ENCODE results near the gene RAB31.
"Not testable (repeated sequence)": the region's sequence is repeated elsewhere in the genome, so short reads cannot be mapped to it uniquely, and the experiment has no call there.

Gene RAB31

GRCh38 chr18:9898792-9899549, 190.9 kb downstream of the RAB31 start:
- peak; percentile 85 for DNase-seq

GRCh38 chr18:9899550-9899930, 191.4 kb downstream of the RAB31 start:
- DNase-seq = not testable (repeated sequence)

- DNase-seq = no peak
Measured at GRCh38 chr18:9900699-9901098, 192.6 kb downstream of the RAB31 start.

GRCh38 chr18:9901377-9901776, 193.3 kb downstream of the RAB31 start:
- no peak for DNase-seq

GRCh38 chr18:9902264-9902663, 194.2 kb downstream of the RAB31 start:
- not testable (repeated sequence) for DNase-seq

GRCh38 chr18:9902832-9903231, 194.7 kb downstream of the RAB31 start:
- DNase-seq = no peak

- no peak for DNase-seq
Measured at GRCh38 chr18:9905401-9905922, 197.4 kb downstream of the RAB31 start.

GRCh38 chr18:9906481-9906880, 198.4 kb downstream of the RAB31 start:
- no peak for DNase-seq

GRCh38 chr18:9907867-9908266, 199.8 kb downstream of the RAB31 start:
- no peak for DNase-seq

GRCh38 chr18:9910071-9910470, 202.0 kb downstream of the RAB31 start:
- no peak for DNase-seq

- no peak for DNase-seq
Measured at GRCh38 chr18:9910661-9911060, 202.6 kb downstream of the RAB31 start.

GRCh38 chr18:9911226-9911625, 203.1 kb downstream of the RAB31 start:
- DNase-seq = no peak

All from hematopoietic multipotent progenitor cell treated with erythropoietin and hydrocortisone succinate and interleukin-3 and kit ligand, for 8 days (in vitro differentiated cells).